Activated CD8-positive, alpha-beta memory T cell treated with anti-CD3 and anti-CD28 coated beads for 24 hours (primary cell): ENCODE measurements around the gene PELI2.

Source experiments
- DNase-seq: peaks from one replicate; pipeline ENCODE4 v3.0.0-alpha.2; 2020

The PELI2 gene

GRCh38 chr14:56175773-56176172, 57.6 kb downstream of the PELI2 start:
- no peak for DNase-seq

DNA sequence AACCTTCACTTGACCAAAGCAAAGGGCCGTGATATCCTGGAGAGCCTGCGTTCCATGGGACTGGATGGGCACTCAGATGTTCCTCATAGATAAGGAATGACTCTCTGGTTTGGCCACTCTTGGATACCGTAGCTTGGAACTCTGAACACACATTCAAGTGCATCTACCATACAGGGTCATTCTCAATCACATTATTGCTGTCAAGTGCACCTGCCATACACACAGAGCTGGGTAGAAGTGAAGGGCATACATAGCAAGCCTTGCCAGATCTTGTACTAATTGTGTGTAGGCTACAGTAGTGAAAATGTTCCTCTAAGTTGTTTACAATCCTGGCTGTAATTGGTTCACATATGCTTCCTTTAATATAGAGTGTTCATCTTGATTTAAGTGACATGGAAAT, 58.3 kb downstream of the PELI2 start:
- DNase-seq = no peak

DNA sequence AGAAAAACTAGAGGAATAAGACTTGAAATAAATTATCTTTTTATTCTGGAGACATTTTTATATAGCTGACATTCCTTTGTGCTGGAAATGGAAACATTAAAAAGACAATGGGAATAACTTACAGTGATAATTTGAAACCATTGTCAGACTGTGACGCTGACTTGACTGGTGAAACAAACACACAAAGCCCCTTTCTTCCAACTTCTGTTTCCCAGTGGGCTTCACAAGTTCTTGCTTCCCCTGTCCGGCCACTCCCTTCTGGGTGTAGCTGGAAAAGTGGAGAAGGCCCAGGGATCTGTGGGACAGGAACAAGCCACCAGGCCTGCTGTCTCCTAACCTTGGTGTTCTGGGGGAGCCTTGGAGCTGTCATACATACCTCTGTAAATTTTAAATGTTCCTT, 58.8 kb downstream of the PELI2 start:
- no peak for DNase-seq

- no peak for DNase-seq
These were observed 62.7 kb downstream of the PELI2 start for GRCh38 chr14:56180754-56181542.

GRCh38 chr14:56181681-56182085, 63.5 kb downstream of the PELI2 start:
- no peak for DNase-seq

- no peak for DNase-seq
These were observed 64.2 kb downstream of the PELI2 start for GRCh38 chr14:56182410-56182809.

GRCh38 chr14:56183631-56184157, 65.5 kb downstream of the PELI2 start:
- no peak for DNase-seq

DNA sequence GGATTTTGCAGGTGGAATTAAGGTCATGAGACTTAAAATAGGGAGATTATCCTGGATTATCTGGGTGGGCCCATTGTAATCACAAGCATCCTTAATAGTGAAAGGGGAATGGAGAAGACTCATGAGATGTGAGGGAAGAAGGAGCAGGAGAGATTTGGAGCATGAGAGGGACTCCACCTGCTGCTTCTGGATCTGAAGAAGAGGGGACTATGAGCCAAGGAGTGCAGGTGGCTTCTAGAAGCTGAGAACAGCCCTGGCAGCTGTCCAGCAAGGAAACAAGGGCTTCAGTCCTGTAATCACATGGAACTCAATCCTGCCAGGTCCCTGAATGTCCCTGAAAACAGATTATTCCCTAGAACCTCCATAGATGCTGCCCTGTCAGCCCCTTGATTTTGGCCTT, 67.8 kb downstream of the PELI2 start:
- DNase-seq = no peak

GRCh38 chr14:56187736-56188135, 69.5 kb downstream of the PELI2 start:
- no peak for DNase-seq

DNA sequence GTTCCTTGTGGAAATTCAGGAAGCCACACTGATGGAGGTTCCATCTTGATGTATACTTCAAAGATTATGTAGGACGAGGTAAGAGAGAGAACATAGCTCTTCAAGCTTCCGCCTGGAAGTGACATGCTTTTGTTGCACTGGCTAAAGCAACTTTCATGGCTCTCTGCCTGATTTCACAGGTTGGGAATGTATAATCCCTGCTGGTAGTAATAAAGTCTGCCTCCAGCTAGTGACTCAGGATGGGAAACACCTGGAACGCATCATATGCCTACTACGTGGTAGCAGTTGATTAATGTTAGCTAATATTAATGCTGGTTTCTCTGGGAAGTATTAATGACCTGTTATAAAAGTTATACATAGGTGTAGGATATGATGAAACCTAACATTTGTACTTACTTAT, 71.1 kb downstream of the PELI2 start:
- no peak for DNase-seq

DNA sequence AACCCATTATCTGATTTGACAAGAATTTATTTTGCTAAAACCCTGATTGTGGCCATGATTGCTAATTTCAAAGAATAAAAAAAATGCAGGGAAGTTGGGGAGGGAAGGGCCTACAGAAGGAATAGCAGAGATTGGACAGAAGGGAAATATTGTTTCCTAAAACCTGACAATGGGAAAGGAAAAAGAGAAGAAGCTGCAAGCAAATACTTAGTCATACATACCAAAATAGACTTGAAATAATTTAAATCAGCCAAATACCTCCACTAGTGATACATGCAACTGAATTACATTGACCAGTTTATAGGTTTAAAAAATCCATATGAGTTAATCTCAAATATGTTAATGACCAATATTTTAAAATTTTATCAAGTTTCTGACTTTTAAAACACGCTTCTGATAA, 75.1 kb downstream of the PELI2 start:
- no peak for DNase-seq

DNA sequence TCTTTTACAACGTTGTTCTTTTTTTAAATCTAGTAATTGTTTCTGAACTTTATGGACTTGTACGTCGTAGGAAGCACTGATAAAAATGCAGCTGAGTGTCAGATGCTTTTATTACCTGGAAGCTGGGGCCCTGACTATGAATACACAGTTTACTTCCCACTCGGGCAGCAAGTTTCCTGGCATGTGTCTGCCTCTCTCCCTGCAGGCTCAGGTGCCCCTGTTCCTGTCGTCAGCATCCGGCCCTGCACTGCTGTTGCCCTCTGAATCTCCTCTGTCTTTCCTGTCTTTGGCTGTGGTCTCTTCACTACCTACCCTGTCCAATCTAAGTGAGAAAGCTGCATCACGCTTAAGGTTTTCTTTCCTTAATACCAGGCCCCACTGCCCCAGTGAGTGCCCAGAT, 75.8 kb downstream of the PELI2 start:
- no peak for DNase-seq

- DNase-seq = no peak
These were observed 77.0 kb downstream of the PELI2 start for GRCh38 chr14:56195223-56195622.

GRCh38 chr14:56195704-56196103, 77.5 kb downstream of the PELI2 start:
- DNase-seq = no peak

DNA sequence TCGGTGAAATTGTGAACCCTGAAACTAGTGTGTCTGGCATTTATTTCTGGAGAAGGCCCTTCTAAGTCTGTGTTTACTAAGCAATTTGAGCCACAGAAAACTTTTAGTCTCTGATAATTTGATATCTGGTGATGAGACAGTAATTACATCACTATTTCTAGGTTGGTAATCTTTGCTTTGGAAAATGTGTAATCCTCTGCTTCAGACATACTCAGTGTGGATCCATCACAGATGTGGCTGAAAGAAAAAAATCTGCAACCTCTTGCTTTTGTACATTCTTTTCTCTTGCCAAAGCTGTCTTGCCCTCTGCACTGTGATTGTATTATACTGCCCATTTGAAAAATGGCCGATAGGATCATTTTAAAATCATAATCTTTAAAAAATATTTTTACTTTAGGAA, 78.1 kb downstream of the PELI2 start:
- DNase-seq = no peak

DNA sequence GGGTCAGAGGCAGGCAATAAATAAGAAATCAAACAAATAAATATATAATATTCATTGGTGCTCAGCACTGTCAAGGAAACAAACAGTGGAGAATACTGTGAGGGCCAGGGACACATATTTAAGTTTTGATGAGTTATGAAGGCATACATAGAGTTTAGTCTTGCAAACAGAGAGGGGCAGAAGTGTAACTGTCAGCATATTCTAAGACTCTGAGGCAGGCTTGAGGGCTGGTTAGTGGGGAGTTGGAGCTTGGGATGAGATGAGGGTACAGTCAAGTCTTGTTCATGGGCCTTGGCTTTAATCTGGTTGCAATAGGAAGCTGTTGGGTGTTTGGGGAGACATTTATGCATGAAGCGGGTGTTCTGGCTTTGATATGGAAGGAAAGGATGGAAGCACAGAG, 78.9 kb downstream of the PELI2 start:
- DNase-seq = no peak

DNA sequence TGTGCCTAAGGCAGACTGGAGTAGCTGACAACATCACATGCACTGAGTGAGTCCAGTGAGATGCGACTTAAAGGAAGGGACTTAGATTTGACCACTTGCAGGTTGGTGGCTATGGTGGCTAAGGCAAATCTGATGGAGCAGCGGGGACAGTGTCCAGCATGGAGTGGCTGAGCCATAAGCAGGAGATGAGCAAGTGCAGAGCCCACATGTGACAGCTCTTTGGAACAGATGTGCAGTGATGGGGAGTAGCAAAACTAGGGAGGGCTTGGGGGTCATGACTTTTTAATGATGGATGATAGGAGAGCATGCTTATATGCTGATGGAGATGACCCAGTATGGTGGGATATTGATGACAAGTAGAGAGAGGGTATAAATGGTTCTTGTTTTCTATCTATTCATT, 80.2 kb downstream of the PELI2 start:
- no peak for DNase-seq

DNA sequence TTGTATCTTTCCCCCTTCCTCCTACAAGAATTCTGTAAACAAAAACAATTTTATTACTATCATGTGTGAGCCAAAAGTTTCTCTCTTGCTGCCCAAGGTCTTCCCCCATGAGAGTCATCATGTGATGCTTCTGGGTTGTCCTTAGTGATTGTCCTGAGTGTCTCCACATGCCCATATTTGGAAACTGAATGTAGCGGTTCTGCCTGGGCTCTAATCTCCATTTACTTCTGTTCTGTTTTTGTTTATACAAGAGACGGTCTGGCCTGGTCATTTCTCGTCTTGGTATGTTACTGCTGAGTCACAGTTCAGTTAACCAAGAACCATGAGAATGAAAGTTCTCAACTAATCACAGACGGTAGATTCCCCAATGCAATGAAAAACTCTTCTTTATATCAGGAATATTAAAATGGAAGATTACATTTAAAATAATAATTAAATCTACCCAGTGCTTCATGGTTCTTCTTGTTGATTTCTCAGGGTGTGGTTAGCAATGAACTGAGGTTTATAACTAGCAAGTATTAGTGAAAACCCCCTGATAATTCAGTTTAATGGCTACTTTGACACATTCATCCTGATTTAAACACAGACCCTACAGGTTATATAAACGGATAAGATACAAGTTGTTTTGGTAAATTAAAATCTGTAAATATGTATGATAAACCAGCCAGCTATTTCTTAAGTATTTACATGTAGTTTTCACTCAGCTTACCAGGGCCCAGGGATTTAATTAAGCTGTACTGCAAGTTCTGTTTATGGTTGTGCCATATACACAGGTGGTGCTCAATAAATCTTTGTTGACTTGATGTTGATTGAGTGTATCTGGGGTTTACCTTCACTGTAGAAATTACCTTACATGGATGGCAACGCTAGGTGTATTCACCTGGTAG, 81.1 kb downstream of the PELI2 start:
- no peak for DNase-seq

- DNase-seq = no peak
These were observed 81.9 kb downstream of the PELI2 start for GRCh38 chr14:56199982-56200577.

- no peak for DNase-seq
These were observed 84.0 kb downstream of the PELI2 start for GRCh38 chr14:56202256-56202655.

- no peak for DNase-seq
These were observed 87.7 kb downstream of the PELI2 start for GRCh38 chr14:56205881-56206280.

- DNase-seq = no peak
These were observed 88.4 kb downstream of the PELI2 start for GRCh38 chr14:56206596-56206995.

DNA sequence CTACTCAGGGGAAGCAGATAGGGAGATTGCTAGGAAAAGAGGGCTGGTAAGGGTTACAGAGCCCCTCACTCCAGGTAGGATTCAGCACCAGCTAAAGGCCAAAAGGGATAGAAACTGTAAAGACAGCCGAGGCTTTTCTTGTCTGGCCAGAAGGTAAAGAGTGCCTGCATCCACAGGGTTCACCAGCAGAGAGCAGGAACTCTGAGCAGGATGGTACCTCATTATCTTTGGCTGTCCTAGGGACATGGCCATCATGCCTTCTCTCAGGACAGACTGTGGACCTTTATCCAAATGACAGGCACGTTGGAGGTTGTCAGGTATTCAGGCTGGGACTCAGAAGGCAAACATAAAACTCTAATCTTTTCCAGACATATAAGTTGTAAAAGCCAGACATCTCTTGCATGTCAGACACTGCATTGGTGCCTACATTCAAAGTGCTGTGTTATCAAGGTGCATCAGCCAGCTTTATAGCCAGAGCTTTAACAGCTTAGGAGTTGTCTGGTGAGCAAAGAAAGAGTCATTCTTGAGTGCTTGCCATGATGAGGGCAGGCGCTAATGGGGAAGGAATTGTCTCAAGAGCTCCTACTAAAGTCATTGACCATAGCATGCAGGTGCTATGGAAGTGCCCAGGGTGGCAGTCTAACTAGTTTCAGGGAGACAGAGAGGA, 89.5 kb downstream of the PELI2 start:
- DNase-seq = no peak
